Activated T-cell treated with anti-CD3 and anti-CD28 coated beads for 48 hours (primary cell): ENCODE results near the gene NUDT17.
"Not testable (repeated sequence)": the region's sequence is repeated elsewhere in the genome, so short reads cannot be mapped to it uniquely, and the experiment has no call there.

Experiments used
- DNase-seq: peaks from one replicate; pipeline ENCODE4 v3.0.0-alpha.2; 2020; ENCODE audit warnings: low read depth

Gene NUDT17, protein sequence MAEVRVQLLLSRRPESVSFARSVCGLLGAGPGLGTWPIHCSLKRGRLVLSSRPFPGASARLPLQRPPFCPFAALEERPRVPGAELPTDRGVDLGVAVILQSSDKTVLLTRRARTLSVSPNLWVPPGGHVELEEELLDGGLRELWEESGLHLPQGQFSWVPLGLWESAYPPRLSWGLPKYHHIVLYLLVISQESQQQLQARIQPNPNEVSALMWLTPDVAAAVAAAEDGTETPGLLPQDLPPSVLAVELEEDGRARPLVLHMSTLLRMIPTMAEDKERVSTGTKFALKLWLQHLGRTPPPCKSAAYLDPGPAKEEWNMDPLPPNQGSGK

DNA sequence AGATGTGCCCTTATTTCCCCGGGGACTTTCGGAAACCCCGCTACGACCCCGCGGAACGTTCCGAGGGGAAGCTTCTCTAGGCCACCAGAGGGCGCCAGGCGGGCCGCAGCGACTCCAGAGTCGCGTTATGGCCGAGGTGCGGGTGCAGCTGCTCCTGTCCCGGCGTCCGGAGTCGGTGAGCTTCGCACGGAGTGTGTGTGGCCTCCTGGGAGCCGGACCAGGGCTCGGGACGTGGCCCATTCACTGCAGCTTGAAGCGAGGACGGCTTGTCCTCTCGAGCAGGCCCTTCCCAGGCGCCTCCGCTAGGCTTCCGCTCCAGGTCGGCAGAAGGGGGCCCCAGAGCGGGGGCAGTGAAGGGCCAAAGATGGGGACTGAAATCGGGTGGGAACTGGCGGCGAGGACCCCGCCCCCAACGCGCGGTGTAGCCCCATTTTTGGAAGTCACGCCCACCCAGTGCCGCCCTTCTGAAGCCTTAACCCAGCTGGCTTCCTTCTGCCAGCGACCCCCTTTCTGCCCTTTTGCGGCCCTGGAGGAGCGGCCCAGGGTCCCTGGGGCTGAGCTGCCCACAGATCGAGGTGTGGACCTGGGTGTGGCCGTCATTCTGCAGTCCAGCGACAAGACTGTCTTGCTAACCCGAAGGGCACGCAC, at the start of gene NUDT17:
Gene NUDT17, plus strand, starts transcription at position 117 of the 648 bp plus-strand sequence. Its CDS starts 11 bp downstream, at position 128.
- DNase-seq: peak; percentile 72

DNA sequence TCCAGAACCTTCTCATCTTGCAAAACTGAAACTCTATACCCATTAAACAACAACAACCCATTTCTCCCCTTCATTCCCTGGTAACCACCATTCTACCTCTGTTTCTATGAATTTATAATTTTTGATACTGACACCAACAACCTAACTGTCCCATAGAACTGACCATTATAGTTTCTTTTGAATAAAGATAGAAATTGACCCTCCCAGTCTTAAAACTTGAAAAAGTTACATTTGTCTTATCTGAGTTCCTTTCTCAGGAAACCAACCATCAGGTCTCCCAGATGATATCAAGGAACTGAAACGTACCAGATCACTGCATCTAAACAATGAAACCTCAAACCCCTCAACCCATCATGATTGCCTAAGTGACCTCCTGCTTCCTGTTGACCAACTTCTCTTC, 48.7 kb upstream of the NUDT17 start:
- no peak for DNase-seq

DNA sequence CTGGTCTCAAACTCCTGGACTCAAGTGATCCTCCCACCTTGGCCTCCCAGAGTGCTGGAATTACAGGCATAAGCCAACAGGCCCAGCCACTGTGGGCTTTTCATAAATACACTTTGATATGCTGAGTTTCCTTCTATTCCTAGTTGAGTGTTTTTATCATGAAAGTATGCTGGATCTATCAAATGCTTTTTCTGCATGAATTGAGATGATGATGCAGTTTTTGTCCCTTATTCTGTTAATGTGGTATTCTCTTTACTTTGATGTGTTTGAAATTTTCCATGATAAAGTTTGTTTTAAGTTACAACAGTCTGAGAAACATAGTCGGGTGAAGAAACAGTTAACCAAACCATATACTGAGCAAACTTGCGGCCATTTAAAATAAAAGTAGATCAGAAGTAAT, 45.6 kb upstream of the NUDT17 start:
- DNase-seq: no peak

DNA sequence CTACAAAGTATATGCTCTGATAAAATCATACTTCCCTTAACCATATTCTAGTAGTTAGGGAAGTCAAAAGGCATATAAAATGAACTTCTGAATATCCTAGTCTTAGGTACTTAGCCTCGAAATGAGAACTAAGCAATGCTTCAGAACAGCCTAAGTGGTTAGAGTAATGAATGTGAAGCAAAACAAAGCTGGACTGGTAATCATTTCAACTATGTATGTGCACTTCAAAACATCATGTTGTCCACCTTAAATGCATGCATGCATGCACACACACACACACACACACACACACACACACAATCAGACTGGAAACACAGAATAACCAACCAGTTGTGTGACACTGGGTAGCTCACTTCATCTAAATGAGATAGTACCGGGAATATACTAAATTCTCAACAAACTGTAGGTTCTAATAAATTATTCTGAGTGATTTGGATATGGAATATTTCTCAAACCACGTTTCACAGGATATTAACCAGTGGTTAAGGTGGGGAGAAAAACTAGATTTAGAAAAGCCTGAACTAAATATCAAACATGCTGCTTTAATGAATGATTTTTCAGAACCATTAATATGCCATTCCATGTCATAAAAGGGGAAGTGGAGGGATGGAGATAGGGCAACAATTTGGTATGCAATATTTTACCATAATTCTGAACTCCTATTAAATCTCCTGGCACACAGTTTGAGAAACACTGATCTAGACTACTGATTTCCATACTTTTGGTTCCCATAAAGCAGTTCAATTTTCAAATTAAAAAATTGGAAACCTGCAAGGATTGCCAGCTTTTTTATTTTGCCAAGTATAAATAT, 41.0 kb upstream of the NUDT17 start:
- DNase-seq: no peak

DNA sequence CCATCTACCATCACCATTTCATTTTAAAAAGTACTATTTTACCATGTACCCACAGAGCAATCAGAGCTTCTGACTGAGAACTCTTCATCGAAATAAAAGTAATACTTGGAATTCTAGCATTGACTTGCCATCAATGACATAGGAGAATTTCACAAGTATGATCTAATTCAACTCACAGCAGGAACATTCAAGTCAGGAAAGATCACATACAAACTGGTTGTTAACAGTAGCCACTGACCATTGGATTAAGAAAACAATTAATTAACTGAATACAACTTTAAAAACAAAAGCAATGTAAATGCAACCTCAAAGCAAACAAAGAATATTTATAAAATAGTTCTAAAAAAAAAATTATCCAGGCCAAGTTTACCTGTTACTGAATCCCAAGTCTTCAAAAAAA, 40.4 kb upstream of the NUDT17 start:
- DNase-seq: no peak

DNA sequence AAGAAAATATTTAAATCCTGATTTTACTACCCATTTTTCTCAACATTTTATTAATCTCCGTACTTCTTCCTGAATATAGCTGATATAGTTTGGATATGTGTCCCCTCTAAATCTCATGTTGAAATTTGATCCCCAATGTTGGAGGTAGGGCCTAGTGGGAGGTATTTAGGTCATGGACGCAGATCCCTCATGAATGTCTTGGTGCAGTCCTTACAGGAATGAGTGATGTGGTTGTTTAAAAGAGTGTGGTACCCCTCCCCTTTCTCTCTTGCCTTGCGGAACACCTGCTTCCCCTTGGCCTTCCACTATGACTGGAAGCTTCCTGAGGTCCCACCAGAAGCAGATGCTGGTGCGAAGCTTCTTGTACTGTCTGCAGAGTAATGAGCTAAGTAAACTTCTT, 39.0 kb upstream of the NUDT17 start:
- DNase-seq: no peak

DNA sequence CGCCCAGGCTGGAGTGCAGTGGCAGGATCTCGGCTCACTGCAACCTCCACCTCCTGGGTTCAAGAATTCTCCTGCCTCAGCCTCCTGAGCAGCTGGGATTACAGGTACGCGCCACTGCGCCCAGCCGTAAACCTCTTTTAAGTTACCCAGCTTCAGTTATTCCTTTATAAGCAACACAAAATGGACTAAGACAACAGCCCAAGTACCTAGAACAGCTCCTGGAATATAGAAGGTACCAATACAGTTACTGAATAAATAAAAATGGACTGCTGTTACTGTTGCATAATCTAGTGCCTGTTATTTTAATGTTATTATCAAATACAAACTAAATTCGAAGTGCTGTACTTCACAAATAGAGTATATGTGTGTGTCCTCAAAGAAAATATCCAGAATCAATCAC, 38.6 kb upstream of the NUDT17 start:
- DNase-seq: no peak

DNA sequence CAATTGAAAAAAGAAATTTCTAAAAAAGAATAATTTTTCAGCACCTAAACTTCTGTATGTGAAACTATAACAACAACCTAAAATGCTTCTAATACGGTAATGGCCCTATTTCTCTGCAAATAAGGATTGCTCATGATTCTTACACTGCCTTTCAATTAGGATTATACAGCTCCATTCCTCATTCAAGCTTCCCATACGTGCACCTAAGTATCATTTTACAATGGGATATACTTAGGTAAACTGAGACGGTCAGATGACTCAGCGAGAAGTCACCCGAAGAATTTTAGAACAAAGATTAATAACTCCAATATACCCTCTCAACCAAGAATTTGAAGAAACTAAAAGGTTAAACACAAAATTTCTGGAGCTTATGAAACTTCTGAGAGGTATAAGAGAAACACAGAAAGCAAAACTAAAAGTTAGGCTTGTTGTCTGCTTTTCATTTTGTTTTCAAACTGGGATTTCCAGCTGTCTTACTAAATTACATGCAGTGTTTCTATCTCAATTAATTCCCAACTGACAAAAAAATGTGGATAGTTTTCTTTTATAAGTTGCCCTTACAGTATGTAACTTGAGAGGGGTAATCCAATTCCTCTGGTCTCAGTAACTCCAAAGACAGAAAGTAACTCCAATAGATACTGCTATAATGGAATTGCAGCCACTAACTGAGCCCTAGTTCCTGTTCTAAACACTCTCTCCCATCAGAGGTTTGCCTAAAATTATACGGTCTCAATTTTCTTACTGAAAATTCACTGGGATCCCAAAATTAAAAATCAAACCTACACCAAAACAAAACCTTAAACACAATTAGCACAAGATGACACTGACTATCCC, 32.2 kb upstream of the NUDT17 start:
- DNase-seq: not testable (repeated sequence)

DNA sequence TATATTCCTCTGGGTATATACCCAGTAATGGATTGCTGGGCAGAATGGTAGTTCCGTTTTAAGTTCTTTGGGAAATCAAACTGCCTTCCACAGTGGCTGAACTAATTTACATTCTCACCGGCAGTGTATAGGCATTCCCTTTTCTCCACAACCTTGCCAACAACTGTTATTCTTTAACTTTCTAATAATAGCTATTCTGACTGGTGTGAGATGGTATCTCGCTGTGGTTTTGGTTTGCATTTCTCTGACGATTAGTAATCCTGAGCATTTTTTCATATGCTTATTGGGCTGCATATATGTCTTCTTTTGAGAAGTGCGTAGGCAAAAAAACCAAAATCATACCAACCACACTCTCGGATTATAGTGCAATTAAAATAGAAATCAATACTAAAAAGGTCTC, 27.3 kb upstream of the NUDT17 start:
- DNase-seq: not testable (repeated sequence)

DNA sequence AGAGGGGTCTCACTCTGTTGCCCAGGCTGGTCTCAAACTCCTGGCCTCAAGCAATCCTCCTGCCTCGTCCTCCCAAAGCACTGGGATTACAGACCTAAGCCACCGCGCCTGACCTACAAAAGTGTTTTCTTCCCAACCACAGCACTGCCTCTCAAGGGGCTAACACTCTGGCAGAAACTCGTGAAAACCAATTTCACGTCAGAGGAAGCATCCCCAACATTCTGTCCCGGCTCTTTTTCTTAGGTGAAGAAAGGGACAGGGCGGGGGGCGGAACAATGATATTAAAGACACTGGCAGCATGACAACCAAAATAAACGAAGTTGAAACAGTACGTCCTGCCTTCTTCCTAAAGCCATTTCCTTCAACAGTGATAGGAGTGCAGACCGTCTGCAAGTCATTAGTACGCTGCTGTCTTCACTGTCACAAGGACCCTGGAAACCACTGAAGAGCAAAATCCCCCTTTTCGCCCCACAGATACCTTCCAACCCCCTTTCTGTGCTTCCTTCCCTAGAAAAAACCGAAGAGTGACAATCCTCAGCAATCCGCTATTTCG, 22.6 kb upstream of the NUDT17 start:
- DNase-seq: not testable (repeated sequence)

DNA sequence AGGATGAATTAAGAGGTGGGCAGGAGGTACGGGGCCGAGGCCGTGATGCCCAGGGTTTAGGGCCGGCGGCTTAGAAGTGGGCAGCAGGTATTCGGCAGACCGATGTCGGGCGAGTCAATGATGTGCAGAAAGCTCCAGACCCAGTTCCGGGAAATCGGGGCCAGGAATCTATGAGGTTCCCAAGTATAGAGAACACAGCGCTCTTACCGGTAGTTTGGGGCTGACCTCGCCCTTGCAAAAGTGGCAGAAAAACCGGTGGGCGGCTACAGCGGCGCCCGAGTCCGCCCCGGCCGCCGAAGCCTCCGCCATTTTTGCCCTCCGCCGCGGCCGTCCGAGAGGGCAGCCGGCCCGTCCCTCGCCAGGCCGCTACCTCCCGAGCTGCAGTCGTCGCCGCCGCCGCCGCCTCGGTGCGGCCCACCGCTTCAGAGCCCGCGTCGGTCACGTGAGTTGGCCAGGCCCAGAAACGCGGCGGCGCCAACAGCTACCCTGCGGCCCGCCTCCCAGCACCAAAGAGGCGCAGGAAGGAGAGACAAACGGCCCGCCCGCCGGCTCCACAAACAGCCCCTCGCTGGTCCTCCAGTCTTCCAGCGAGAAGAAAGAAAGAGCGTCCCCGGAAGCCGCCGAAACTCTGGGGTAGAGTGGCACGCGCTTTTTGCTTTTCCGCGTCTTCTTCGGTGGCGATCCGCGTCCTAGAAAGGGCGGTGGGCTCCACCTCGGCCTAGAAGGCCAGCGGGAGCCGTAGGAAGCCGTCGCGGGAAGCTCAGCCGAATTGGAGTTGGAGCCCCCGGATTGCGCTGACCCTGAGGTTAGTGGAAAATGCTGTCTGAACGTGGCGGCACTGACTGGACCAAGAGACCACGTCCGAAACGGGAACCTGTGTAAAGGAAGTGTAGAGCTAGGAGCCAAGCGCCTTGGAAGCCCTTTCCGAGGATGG, 21.6 kb upstream of the NUDT17 start, which contains the start of the genes POLR3C and RNF115:
Gene POLR3C, plus strand, starts transcription at position 636 of the 934 bp plus-strand sequence. CDS start 1,577 bp downstream, outside the sequence.
Gene RNF115, minus strand, starts transcription at position 531 of the 934 bp plus-strand sequence. Its CDS starts 222 bp downstream, at position 309.
- DNase-seq: peak; percentile 80

DNA sequence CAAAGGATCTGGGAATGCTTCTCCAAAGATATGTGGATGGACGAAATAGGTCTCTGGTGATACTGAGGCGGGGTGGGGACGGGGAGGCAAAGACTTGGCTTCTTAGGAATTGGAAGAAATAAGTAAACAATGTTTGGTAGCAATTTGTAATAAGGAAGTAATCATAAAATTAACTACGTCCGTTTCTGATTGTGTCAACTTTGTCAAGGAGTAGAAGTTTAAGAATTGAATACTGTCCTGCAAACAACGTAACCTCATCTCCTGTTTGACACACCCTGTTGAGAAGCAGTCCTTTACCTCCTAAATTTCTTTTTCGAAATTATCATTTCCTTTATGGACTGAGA, 21.0 kb upstream of the NUDT17 start:
- DNase-seq: no peak

DNA sequence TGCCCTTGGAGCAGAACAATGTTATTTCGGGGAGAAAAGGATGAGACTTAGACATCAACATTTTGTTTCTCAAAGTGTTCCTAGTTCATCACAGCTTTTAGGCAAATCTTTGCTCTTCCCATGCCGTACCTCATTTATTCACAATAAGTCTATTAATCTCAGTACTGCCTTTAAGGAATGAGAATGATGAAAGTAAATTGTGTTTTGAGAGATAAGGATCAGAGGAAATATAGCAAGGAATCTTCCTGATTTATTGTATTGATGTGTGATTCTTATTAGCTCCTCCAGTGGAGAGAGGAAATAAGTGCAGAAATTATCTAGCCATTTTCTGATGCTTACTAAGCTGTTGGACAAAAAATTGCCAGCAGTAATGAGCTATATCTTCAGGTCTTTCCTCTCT, 19.4 kb upstream of the NUDT17 start:
- no peak for DNase-seq

DNA sequence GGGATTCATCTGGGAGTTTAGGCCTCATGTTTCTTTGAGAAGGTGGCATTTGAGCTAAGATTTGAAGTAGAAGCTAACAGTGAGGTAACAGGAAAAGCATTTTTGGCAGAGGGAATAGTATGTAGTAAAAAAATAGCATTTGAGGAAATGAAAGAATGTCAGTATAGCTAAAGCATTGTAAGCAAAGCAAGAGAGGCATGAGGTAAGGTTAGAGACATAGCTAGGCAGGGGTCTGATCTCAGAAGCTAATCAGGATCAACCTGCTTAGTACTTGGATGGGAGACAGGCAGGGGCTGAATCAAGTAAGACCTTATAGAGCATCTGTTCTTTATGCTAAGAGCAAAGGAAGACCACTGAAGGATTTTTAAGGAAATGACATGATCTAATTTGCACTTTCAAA, 17.5 kb upstream of the NUDT17 start:
- no peak for DNase-seq

DNA sequence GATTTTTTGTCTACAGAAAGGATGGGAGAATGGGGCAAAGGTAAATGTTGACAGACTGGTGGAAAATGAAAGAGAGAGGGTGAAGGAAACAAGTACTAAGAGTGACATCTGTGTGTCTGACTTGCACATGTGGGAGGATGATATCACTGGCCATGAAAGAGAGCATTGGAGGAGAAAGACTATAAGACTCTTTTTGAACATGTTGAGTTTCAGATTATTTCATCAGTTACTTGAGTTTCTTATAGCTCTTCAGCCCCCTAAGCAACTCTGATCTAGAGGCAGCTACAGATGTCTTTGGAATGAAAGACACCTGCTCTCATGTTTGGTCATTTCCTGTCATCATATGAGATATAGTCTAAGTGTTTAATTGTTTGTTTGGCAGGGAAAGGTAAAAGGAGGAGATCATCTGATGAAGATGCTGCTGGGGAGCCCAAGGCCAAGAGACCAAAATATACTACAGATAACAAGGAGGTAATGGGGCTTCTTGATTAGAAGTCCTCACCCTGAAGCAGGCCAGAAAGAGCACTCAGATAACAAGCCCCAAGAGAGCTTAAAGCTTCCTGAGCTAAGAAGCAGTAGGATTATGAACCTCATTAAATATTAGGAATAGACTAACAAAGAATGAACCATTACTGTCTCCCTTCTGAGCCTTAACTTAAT, 16.9 kb upstream of the NUDT17 start:
- DNase-seq: no peak

DNA sequence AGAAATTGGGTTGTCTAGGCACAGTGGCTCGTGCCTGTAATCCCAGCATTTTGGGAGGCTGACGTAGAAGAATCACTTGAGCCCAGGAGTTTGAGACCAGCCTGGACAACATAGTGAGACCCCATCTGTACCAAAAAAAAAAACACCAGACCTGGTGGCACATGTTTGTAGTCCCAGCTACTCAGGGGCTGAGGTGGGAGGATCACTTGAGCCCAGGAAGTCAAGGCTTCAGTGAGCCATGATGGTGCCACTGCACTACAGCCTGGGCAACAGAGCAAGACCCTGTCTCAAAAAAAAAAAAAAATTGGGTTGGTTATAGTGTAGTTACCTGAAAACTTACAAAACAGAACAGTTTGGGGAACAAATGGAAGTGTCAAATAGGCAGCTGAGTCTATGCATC, 14.6 kb upstream of the NUDT17 start:
- not testable (repeated sequence) for DNase-seq

DNA sequence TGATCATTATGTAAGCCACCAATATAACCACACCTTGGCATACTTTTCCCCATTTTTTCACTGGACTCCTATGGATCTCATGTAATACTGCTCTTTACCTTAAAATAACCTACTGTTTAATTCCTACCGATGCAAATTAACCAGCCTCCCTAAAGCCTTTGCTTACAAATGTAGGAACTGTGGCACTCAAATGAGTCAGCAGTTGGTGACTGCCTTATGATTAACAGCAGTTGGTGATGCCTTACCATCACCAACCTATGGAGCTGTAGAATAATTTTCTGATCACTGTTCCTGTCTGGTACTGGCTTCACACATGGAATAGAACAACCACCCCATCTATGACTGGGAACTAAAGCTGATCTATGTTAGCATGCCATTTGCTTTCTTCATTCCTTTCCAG, 7.8 kb upstream of the NUDT17 start:
- no peak for DNase-seq

DNA sequence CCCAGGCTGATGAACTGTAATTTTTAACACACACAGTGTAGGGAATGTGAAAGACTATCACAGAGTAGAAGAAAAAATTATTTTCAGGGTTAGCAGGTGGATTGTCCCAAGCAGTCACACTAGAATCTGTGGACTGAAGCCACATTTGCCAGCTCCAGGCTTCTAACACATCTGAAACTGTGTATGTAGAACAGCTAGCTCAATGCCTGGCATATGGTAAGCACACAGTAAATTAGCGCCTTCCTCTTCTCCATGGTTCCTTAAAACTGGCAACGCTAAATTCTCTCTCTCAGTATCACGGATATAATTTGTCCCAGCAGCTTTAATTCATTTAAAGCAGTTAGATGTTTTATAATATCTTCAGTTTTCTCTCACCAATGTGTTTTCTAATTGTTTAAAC, 2.4 kb upstream of the NUDT17 start:
- no peak for DNase-seq

DNA sequence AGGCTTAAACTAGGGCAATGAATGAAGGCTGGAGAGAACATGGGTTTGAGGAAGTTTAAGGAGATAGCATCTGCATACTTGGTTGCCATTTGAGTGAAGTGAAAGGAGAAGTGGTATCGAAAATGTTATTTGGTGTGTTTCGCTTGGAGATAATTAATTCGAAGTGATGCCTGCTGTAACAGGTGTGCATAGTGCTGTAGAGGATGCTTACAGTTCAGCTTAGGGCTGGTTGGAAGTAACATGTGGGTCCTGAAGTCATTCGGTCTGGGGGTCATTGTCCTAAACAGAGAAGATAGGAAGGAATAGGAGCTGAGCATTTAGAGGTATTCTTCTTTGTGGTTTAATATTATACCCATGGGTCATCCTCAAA, 301 bp upstream of the NUDT17 start:
- no peak for DNase-seq

DNA sequence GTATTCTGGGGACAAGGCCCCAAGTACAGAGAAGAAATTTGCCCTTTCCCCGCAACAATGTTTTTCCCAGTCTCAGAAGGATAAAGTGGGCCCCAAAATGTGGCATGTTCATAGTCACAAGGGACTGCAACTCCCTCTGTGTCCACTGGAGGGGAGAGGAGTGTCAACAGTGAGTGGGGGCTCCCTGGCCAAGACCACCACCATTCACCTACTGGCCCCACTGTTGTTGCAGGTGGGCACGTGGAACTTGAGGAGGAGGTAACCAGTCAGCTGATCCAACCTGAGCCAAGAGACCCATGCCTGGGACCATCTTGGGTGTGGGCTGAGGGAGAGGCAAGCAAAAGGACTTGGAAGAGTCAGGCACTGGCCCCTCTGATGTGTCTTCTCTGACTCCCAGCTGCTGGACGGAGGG, 777 bp downstream of the NUDT17 start:
- no peak for DNase-seq
